ENCODE data around the gene ANXA6. TPM values are rescaled to one million over a fixed set of nuclear protein-coding genes. Genes with fewer than 3 reads are reported as not detected.
"Not testable (repeated sequence)": the region's sequence is repeated elsewhere in the genome, so short reads cannot be mapped to it uniquely, and the experiment has no call there.

The ANXA6 gene
- total RNA-seq, 1 donor = 194 TPM

DNA sequence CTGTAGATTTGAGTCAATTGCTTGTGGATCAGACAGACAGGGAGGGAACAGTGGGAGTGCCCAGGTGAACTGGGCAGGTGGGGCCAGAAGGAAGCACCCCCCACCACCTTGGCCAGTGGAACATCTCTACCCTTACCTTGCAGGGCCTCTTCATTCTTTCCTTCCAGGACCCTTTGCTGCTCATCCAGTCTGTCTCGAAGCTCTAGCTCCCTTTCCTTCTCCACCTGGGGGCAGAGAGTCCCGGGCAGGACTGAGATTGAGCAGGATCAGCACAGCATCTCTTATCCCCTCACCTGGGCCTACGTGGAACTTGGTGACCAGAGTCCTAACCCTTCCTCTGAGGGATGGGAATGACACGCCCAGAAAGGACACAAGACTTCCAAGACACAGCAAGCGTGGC is 41.3 kb upstream of the ANXA6 start:
- no peak for DNase-seq (ENCODE audit: low read depth)
- no peak overlapping the region for H3K4me3 ChIP-seq (ENCODE audit: low read depth, low read length)
- TF ChIP-seq, protein P1, sequence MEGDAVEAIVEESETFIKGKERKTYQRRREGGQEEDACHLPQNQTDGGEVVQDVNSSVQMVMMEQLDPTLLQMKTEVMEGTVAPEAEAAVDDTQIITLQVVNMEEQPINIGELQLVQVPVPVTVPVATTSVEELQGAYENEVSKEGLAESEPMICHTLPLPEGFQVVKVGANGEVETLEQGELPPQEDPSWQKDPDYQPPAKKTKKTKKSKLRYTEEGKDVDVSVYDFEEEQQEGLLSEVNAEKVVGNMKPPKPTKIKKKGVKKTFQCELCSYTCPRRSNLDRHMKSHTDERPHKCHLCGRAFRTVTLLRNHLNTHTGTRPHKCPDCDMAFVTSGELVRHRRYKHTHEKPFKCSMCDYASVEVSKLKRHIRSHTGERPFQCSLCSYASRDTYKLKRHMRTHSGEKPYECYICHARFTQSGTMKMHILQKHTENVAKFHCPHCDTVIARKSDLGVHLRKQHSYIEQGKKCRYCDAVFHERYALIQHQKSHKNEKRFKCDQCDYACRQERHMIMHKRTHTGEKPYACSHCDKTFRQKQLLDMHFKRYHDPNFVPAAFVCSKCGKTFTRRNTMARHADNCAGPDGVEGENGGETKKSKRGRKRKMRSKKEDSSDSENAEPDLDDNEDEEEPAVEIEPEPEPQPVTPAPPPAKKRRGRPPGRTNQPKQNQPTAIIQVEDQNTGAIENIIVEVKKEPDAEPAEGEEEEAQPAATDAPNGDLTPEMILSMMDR (IDR thresholded peaks at IDR 0.05; ENCODE audit: insufficient read depth, low read length) = no peak

DNA sequence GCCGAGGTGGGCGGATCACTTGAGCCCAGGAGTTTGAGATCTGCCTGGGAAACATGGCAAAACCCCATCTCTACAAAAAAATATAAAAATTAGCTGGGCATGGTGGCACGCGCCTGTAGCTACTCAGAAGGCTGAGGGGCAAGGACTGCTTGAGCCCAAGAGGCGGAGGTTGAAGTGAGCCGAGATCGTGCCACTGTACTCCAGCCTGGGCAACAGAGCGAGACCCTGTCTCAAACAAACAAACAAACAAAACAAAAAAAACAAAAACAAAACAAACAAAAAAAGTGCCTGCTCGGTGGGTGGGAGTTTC is 39.7 kb upstream of the ANXA6 start:
- not testable (repeated sequence) for H3K4me3 ChIP-seq (ENCODE audit: low read depth, low read length); DNase-seq (ENCODE audit: low read depth)

DNA sequence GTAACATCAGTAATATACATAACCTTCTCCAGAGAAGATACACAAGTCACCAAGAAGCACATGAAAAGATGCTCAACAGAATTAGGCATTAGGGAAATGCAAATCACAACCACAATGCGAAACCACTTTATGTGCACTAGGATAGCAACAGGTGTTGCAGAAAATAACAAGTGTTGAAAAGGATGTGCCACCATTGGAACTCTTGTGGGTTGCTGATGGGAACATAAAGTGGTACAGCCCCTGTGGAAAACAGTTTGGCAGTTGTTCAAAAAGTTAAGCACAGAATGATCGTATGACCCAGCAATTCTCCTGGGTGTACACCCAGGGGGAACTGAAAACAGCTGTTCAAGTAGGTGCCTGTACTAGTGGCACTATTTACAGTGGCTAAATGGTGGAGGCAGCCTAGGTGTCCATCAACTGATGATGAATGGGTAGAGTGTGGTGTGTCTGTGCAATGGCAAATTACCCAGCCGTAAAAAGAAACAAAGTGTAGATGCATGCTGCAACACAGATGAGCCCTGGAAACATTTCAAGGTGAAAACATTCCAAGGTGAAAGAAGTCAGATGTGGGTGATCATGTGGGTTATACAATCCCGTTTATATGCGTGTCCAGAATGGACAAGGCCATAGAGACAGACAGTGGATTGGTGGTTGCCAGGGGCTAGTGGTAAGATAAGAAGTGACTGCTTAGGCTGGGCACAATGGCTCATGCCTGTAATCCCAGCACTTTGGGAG is 39.1 kb upstream of the ANXA6 start:
- no peak overlapping the region for H3K4me3 ChIP-seq (ENCODE audit: low read depth, low read length)
- TF ChIP-seq, protein P1 (IDR thresholded peaks at IDR 0.05; ENCODE audit: insufficient read depth, low read length) = no peak
- DNase-seq (ENCODE audit: low read depth) = no peak

DNA sequence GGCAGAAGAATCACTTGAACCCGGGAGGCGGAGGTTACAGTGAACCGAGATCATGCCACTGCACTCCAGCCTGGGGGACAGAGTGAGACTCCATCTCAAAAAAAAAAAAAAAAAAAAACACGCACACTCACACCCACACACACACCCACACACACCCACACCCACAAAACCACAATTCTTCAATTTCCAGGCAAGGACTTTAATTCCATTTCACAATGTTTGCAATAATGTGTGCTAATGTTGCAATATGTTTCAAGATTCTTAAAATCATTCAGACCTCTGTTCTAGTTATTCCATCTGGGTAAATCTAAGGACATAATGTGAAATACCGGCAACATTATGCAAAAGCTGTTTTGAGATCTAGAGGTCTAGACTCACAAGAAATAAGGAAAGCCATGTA is 38.0 kb upstream of the ANXA6 start:
- DNase-seq (ENCODE audit: low read depth) = peak; percentile 68
- TF ChIP-seq, protein P1 (IDR thresholded peaks at IDR 0.05; ENCODE audit: insufficient read depth, low read length) = no peak
- no peak overlapping the region for H3K4me3 ChIP-seq (ENCODE audit: low read depth, low read length)

DNA sequence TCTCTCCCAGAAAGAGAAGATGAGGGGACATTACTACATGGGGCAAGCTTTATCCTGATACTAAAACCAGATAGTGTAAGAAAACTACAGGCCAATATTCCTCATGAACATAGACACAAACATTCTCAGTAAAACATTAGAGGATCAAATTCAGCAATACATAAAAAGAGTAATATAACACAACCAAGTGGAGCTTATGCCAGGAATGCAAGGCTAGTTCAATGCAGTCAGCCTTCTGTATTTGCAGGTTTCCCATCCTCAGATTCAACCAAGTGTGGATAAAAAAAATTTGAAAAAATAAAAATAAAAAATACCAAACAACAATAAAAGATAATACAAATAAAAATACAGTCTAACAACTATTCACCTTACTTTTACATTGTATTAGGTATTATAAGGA is 35.0 kb upstream of the ANXA6 start:
- TF ChIP-seq, protein P1 (IDR thresholded peaks at IDR 0.05; ENCODE audit: insufficient read depth, low read length) = no peak
- no peak overlapping the region for H3K4me3 ChIP-seq (ENCODE audit: low read depth, low read length)
- no peak for DNase-seq (ENCODE audit: low read depth)

DNA sequence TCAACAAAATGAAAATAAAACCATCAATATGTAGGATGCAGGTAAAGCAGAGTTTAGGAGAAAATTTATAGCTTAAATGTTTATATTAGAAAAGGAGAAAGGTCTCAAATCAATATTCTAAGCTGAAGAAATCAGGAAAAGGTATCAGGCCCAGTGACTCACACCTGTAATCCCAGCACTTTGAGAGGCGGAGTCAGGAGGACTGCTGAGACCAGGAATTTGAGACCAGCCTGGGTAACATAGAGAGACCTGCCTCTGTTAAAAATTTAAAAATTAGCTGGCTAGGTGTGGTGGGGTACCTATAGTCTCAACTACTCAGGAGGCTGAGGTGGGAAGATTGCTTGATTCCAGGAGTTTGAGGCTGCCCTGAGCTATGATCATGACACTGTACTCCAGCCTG is 34.1 kb upstream of the ANXA6 start:
- H3K4me3 ChIP-seq (ENCODE audit: low read depth, low read length) = no peak overlapping the region
- TF ChIP-seq, protein P1 (IDR thresholded peaks at IDR 0.05; ENCODE audit: insufficient read depth, low read length) = no peak
- DNase-seq (ENCODE audit: low read depth) = no peak

DNA sequence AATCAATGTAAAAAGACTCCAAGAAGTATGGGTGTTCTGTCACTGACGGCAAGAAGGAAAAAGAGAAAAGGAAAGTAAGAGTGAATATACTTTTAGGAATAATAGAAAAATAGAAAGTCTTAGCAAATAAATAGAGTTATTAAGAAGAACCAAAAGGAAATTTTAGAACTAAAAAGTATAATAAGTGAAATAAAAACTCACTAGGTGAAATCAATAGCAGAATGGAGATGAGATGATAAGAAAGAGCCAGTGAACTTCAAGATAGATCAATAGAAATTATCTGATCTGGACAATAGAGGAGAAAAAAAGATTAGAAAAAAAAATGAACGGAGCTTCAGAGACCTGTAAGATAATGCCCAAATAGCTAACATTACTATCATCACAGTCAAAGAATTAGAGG is 31.6 kb upstream of the ANXA6 start:
- no peak for DNase-seq (ENCODE audit: low read depth)
- H3K4me3 ChIP-seq (ENCODE audit: low read depth, low read length) = no peak overlapping the region
- TF ChIP-seq, protein P1 (IDR thresholded peaks at IDR 0.05; ENCODE audit: insufficient read depth, low read length) = no peak
